WERI-Rb-1 (cell line): ENCODE measurements around the gene CBFA2T3.

Source experiments
- DNase-seq: peaks from one replicate; pipeline ENCODE4 v3.0.0-alpha.2; 2020
- H3K27ac ChIP-seq: fragments of 250-450 bp; sonication (Bioruptor Pico); 2 replicates; pipeline ENCODE4 v1.5.1; 2020; ENCODE audit warnings: mild to moderate bottlenecking, moderate library complexity
- H3K27me3 ChIP-seq: fragments of 250-450 bp; sonication (Bioruptor Pico); 2 replicates; pipeline ENCODE4 v1.5.1; 2021; ENCODE audit warnings: mild to moderate bottlenecking, low read depth, moderate library complexity; ENCODE audit not compliant: insufficient read depth, severe bottlenecking
- H3K36me3 ChIP-seq: fragments of 250-450 bp; sonication (Bioruptor Pico); 2 replicates; pipeline ENCODE4 v1.5.1; 2020; ENCODE audit warnings: mild to moderate bottlenecking, moderate library complexity
- H3K4me3 ChIP-seq: 2 replicates; pipeline ENCODE4 v1.5.1; 2011; ENCODE audit warnings: low read depth, mild to moderate bottlenecking, control low read depth, low read length
- H3K9me3 ChIP-seq: fragments of 250-450 bp; sonication (Bioruptor Pico); 2 replicates; pipeline ENCODE4 v1.5.1; 2021; ENCODE audit warnings: mild to moderate bottlenecking, moderate library complexity; ENCODE audit not compliant: severe bottlenecking
- TF ChIP-seq, protein P1 (sequence below): IDR thresholded peaks from 2 replicates; pipeline ENCODE4 v1.5.1; 2011; ENCODE audit warnings: low read depth, mild to moderate bottlenecking, control low read depth, inconsistent platforms, low read length

Gene CBFA2T3

DNA sequence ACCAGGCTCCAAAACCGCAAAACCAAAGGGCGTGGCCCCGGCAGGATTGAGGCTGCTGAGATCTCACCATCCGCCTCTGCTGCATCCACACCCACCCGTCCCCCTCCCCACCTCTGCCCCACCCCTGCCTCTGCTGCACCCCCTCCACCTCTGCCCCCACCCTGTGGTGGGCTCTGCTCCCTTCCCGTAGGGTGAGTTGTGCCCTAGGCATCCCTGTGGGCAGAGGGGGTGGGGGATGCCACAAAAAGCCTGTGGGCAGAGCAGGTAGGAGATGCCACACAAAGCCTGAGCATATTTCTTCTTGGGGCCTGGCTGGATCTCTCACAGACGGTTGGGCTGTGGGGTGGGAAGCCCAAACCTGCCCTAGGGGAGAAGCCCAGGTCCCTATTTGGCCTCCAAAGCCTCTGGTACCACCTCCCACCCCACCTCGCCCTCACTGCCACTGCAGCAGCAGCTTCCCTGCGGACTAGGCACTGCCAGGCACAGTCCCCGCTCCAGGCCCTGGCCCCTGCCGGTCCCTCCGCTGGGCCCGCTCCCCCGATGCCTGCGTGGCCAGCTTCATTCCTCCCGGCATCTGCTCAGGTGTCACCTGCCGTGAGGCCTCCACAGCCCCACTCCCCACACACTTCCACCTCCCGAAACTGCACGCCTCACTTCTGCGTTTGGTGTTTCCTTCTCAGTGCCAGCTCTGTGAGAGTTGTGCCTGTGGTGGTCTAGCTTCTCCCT lies 99.3 kb downstream of the CBFA2T3 start:
- Histone ChIP-seq H3K36me3 (no peaks in the 10 kb centered on the region; the same call in 1 of the 2 replicates), H3K27ac (no peak overlapping the region), H3K27me3 (no peaks in the 10 kb centered on the region), H3K4me3 (no peak overlapping the region), H3K9me3 (no peaks in the 10 kb centered on the region)
- DNase-seq = no peak
- TF ChIP-seq, protein P1, sequence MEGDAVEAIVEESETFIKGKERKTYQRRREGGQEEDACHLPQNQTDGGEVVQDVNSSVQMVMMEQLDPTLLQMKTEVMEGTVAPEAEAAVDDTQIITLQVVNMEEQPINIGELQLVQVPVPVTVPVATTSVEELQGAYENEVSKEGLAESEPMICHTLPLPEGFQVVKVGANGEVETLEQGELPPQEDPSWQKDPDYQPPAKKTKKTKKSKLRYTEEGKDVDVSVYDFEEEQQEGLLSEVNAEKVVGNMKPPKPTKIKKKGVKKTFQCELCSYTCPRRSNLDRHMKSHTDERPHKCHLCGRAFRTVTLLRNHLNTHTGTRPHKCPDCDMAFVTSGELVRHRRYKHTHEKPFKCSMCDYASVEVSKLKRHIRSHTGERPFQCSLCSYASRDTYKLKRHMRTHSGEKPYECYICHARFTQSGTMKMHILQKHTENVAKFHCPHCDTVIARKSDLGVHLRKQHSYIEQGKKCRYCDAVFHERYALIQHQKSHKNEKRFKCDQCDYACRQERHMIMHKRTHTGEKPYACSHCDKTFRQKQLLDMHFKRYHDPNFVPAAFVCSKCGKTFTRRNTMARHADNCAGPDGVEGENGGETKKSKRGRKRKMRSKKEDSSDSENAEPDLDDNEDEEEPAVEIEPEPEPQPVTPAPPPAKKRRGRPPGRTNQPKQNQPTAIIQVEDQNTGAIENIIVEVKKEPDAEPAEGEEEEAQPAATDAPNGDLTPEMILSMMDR = no peak

DNA sequence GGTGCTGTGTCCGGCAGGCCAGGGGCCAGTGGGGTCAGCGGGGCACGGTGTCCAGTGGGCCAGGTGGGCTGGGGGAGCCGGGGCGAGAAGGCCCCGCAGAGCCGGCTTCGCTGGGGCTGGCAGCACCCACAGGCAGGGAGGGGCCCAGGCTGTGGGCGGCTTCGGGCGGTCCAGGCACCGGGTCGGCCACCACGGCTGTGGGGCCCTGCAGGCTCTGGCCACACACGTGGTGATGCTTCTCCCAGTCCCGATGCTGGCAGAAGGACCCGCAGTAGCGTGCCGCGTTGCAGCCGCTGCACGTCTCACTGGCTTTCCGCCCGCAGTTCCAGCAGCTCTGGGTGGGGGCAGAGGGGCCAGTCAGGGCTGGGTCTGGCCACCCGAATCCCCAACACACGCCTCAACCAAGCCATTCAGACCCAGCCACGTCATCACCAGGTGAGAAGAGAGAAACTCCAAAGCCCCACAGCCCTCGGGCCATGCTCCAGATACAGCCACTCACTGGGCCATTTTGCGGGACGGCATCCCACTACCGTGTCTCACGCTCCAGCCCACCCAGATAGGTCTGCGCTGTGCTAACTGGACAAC lies 100.0 kb downstream of the CBFA2T3 start:
- H3K27ac ChIP-seq = no peak overlapping the region
- TF ChIP-seq, protein P1 = no peak
- H3K27me3 ChIP-seq = no peaks in the 10 kb centered on the region
- DNase-seq = no peak
- H3K4me3 ChIP-seq = no peak overlapping the region
- H3K9me3 ChIP-seq = no peaks in the 10 kb centered on the region
- no peaks in the 10 kb centered on the region; the same call in 1 of the 2 replicates for H3K36me3 ChIP-seq

DNA sequence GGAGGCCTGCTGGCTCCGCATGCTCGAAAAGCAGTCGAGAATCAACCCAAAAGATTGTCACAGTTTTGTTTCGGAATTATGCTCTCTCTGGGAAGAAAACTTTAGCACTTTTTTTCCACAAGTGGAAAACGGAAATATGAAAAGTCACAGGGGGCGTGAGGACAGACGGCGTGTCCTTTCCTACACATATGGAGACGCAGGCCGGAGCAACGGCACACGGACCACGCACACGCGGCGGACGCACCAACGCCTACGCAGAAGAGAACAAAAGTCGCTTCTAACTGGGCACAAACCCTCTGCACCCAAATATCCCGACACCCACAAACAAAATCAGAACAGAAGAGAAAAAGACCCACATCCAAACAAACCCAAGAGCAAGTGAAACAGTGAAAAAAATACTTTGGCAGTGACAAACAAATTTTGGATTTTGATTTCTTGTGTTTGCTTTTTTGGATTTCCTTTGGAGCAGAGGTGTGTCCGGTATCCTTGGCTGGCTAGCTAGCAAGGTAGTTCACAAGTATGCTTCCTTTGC lies 101.2 kb downstream of the CBFA2T3 start:
- no peak overlapping the region for H3K4me3 ChIP-seq
- TF ChIP-seq, protein P1 = no peak
- H3K27me3 ChIP-seq = no peaks in the 10 kb centered on the region

DNA sequence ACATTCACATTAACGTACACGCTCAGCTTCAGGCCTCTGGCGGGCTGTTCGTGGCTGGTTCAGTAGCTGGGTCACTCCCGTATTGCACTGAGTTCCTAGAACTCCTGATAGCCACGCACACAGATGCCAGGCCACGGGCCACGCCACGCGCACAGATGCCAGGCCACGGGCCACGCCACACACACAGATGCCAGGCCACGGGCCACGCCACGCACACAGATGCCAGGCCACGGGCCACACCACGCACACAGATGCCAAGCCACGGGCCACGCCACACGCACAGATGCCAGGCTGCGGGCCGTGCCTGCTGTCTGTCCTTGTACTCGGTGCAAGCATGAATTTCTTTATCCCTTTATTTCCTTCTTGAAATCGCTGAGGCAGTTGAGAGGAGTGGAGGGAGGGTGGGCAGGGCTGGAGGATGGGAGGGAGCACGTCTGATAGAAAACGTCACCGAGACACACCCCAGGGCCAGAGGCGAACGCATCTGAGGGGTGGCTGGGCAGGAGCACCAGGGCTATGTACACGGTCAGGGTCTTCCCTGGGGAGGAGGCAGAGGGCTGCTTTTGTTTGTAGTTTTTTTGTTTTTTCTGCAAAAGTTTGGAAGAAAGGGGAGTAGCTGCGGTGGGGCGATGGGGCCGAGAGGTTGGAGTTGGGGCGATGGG lies 101.9 kb downstream of the CBFA2T3 start:
- H3K27ac ChIP-seq = no peak overlapping the region
- H3K9me3 ChIP-seq = no peaks in the 10 kb centered on the region
- no peaks in the 10 kb centered on the region; the same call in 1 of the 2 replicates for H3K36me3 ChIP-seq
- no peak for DNase-seq
- TF ChIP-seq, protein P1 = no peak
- no peak overlapping the region for H3K4me3 ChIP-seq
- H3K27me3 ChIP-seq = no peaks in the 10 kb centered on the region

More for the DNA sequence above, 101.2 kb downstream of the CBFA2T3 start:
- Histone ChIP-seq H3K27ac (no peak overlapping the region), H3K9me3 (no peaks in the 10 kb centered on the region), H3K36me3 (no peaks in the 10 kb centered on the region; the same call in 1 of the 2 replicates)
- DNase-seq = no peak

DNA sequence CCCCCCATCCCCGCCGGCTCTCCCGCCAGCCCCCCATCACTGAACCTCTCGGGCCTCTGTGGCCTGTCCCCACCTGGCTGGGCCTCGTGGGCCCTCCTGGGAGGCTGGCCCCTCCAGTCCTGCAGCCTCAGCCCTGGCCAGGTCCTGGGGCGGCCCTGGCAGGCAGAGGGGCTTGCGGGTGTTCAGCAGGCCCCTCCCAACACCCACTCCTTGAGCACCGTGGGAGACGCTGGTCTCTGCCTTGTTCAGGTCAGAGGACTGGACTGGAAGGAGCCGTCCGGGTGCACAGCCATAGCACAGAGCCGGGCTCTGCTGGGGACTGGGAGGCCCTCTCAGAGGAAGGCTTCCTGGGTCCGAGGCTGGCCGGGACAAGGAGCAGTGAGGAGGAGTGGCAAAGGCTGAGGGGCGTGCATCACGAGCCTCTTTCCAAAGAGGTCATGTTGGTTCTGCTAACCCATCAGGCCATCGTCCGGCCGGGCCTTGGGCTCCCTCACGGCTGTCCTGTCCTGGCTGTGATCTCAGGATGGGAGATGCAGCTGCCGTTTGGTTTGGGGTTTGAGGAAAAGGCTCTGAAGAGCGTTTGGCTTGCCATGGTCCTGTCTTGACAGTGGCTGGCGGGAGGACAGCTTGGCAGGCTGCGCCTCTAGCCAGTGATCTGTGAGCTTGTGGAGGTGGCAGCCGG lies 104.2 kb downstream of the CBFA2T3 start:
- Histone ChIP-seq H3K4me3 (no peak overlapping the region), H3K36me3 (no peaks in the 10 kb centered on the region), H3K9me3 (no peaks in the 10 kb centered on the region), H3K27me3 (no peaks in the 10 kb centered on the region), H3K27ac (no peak overlapping the region)
- TF ChIP-seq, protein P1 = no peak
- DNase-seq = no peak
